GM10248 (cell line): ENCODE measurements around the gene TAB3.

Experiments used
- CTCF ChIA-PET: fragments of 300-600 bp; sonication (Branson Sonifier 250); formaldehyde crosslinking; extraction: SDS; loops from one replicate; lab custom pipeline; 2021; ENCODE audit warnings: antibody characterized with exemption; lab: Yijun Ruan, JAX
- POLR2A ChIA-PET: fragments of 350-650 bp; sonication (Branson Sonifier 250); formaldehyde crosslinking; extraction: SDS; loops from one replicate; lab custom pipeline; 2020; ENCODE audit warnings: antibody characterized with exemption; lab: Yijun Ruan, JAX
- DNase-seq: peaks from one replicate; pipeline ENCODE4 v3.0.0; 2012; ENCODE audit errors: extremely low spot score
- TF ChIP-seq, protein P1 (sequence below): IDR thresholded peaks from 2 replicates; pipeline ENCODE4 v1.5.1; 2012; ENCODE audit warnings: mild to moderate bottlenecking, low read depth; ENCODE audit errors: extremely low read depth, missing control alignments, control extremely low read depth

TAB3 gene

GRCh38 chrX:30864383-30864785 is 24.7 kb downstream of the TAB3 start:
- no peak for DNase-seq
- CTCF ChIA-PET, result interaction anchor here (0.5 to 1.7 kb wide), 6 partner anchors 9 to 294 kb away, joined by 3 to 5 read pairs (median 3); no protein-coding TSS in a partner anchor
- TF ChIP-seq, protein P1, sequence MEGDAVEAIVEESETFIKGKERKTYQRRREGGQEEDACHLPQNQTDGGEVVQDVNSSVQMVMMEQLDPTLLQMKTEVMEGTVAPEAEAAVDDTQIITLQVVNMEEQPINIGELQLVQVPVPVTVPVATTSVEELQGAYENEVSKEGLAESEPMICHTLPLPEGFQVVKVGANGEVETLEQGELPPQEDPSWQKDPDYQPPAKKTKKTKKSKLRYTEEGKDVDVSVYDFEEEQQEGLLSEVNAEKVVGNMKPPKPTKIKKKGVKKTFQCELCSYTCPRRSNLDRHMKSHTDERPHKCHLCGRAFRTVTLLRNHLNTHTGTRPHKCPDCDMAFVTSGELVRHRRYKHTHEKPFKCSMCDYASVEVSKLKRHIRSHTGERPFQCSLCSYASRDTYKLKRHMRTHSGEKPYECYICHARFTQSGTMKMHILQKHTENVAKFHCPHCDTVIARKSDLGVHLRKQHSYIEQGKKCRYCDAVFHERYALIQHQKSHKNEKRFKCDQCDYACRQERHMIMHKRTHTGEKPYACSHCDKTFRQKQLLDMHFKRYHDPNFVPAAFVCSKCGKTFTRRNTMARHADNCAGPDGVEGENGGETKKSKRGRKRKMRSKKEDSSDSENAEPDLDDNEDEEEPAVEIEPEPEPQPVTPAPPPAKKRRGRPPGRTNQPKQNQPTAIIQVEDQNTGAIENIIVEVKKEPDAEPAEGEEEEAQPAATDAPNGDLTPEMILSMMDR, result no peak
- POLR2A ChIA-PET, result no interaction called here

DNA sequence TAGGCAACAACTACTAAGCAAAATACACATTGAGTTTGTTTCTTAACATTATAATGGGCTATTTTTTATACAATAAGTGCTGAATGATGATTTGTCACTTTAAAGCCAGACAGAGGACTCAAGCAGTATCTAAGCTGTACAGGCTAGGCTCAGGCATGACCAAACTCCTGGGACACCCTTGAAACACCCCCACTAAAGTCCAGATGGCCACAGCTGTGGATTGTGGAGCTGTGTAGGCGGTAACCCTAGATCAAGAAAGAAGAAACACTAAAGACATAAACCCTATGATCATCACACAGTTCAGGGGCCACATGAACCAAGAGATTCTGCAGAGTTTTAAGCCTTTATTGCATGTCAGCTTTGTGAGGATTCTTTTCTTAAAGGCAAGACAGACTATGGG is 25.1 kb downstream of the TAB3 start:
- CTCF ChIA-PET, result interaction anchor here (0.9 to 1.7 kb wide), 4 partner anchors 9 to 294 kb away, joined by 3 to 5 read pairs (median 3); no protein-coding TSS in a partner anchor
- TF ChIP-seq, protein P1, result no peak
- POLR2A ChIA-PET, result no interaction called here
- DNase-seq, result no peak

- TF ChIP-seq, protein P1, result no peak
- DNase-seq, result no peak
- CTCF ChIA-PET, result no interaction called here
- POLR2A ChIA-PET, result no interaction called here
Measured at GRCh38 chrX:30858098-30858497, 31.0 kb downstream of the TAB3 start.

DNA sequence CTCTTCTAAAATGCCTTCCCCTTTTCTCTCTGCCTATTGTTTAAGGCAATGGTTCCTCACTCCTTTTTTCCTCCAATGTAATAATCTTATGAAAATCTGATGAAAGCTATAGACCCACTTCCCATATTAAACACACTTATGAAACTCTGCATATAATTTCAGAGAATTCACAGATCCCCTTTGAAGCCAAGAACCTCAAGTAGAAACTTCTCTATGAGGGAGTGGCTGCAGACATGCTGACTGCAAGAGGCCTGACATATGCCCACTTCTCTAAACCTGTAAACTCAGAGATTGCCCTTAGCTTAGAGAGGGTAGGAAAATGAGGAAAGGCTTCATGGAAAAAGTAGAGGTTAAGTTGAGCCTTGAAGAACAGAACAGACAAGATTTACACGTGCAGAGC is 37.6 kb downstream of the TAB3 start:
- POLR2A ChIA-PET, result no interaction called here
- CTCF ChIA-PET, result no interaction called here
- TF ChIP-seq, protein P1, result no peak
- no peak for DNase-seq

DNA sequence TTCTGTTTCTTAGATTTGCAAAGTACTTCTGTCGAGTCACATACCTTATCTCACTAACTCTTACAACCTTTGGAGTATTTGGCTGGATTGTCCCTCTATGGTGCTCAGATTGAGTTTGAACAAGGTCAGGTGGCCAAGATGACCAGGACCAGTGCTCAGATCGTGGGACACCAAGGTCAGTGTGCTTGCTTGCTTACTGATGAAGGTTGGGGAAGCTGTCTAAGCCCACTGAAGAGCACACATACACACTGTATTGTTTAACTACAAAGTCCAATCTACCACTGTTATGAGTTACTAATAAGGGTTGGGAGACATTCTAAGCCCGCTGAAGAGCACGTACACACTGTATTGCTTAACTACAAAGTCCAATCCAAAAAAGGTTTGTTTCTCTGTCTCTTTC is 53.7 kb downstream of the TAB3 start:
- POLR2A ChIA-PET, result no interaction called here
- no peak for DNase-seq
- TF ChIP-seq, protein P1, result no peak
- CTCF ChIA-PET, result no interaction called here

DNA sequence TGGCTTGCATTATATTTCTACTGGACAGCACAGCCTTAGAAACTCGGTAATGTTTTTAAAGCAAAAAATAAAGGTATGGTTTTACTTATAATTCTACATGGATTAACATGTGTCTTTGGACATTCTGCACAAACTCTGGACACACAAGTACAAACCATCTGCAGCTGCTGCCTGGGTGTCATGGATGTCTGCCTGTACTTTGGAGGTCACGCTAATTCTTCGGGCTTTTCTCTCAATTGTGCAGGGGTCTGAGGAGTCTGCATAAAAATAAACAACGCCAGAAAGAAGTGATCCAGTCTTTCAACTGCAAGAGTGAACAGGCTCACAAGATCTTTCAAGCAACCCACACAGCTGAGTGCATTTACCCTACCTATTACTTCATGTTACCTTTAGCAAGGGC is 55.2 kb downstream of the TAB3 start:
- ChIA-PET POLR2A (no interaction called here), CTCF (no interaction called here)
- TF ChIP-seq, protein P1, result no peak
- DNase-seq, result no peak
